KMS-11 (cell line): Measurements from ENCODE around the gene SYNE1.

Experiments
- H2AFZ ChIP-seq: fragments of 200-600 bp; sonication (generic); 2 replicates; pipeline ENCODE4 v1.6.1; 2016; ENCODE audit warnings: antibody characterized with exemption, mixed run types, low read depth
- H3K27ac ChIP-seq: fragments of 200-600 bp; sonication (generic); 2 replicates; pipeline ENCODE4 v1.6.1; 2016; ENCODE audit warnings: mild to moderate bottlenecking, mixed run types
- H3K27me3 ChIP-seq: fragments of 200-600 bp; sonication (generic); 2 replicates; pipeline ENCODE4 v1.6.1; 2017; ENCODE audit warnings: mild to moderate bottlenecking, low read depth, mixed run types, moderate library complexity; ENCODE audit not compliant: insufficient read depth
- H3K36me3 ChIP-seq: fragments of 200-600 bp; sonication (generic); 2 replicates; pipeline ENCODE4 v1.6.1; 2017; ENCODE audit warnings: mild to moderate bottlenecking, mixed run types; ENCODE audit not compliant: insufficient read depth
- H3K4me1 ChIP-seq: fragments of 200-600 bp; sonication (generic); 2 replicates; pipeline ENCODE4 v1.6.1; 2016; ENCODE audit warnings: mild to moderate bottlenecking, low read depth, mixed run types; ENCODE audit not compliant: poor library complexity, severe bottlenecking
- H3K4me2 ChIP-seq: fragments of 200-600 bp; sonication (generic); 2 replicates; pipeline ENCODE4 v1.7.0; 2016; ENCODE audit warnings: mild to moderate bottlenecking, mixed run types
- H3K4me3 ChIP-seq: fragments of 200-600 bp; sonication (generic); IDR thresholded peaks from 2 replicates; pipeline ENCODE4 v1.6.1; 2017; ENCODE audit warnings: low read depth, low read length, mixed read lengths; ENCODE audit not compliant: insufficient read depth
- H3K79me2 ChIP-seq: fragments of 200-600 bp; sonication (generic); 2 replicates; pipeline ENCODE4 v1.6.1; 2016; ENCODE audit warnings: low read depth, mixed run types; ENCODE audit not compliant: insufficient read depth
- H3K9ac ChIP-seq: fragments of 200-600 bp; sonication (generic); 2 replicates; pipeline ENCODE4 v1.6.1; 2016; ENCODE audit warnings: mild to moderate bottlenecking, mixed run types
- H4K20me1 ChIP-seq: fragments of 200-600 bp; sonication (generic); 2 replicates; pipeline ENCODE4 v1.6.1; 2016; ENCODE audit warnings: mild to moderate bottlenecking, mixed run types; ENCODE audit not compliant: insufficient read depth
- CTCF ChIP-seq: fragments of 200-600 bp; sonication (generic); conservative IDR thresholded peaks from 2 replicates; pipeline ENCODE4 v1.6.1; 2017; ENCODE audit warnings: low read depth, mild to moderate bottlenecking, antibody characterized with exemption, low read length, moderate library complexity, mixed read lengths

The SYNE1 gene

GRCh38 chr6:152271776-152272464, 365.2 kb downstream of the SYNE1 start:
- no peaks in the 10 kb centered on the region for H4K20me1 ChIP-seq
- H3K79me2 ChIP-seq, result no peaks in the 10 kb centered on the region
- no peaks in the 10 kb centered on the region for H3K27me3 ChIP-seq
- no peak overlapping the region for H3K9ac ChIP-seq
- H3K4me2 ChIP-seq, result no peak overlapping the region
- no peak overlapping the region for H3K27ac ChIP-seq
- peaks cover 6% of the 10 kb centered on the region for H3K4me1 ChIP-seq
- no peak overlapping the region for H3K4me3 ChIP-seq
- no peaks in the 10 kb centered on the region for H3K36me3 ChIP-seq
- no peak for TF ChIP-seq CTCF
- no peak overlapping the region for H2AFZ ChIP-seq

- Histone ChIP-seq H3K4me2 (no peak overlapping the region), H3K27me3 (no peaks in the 10 kb centered on the region), H3K27ac (no peak overlapping the region), H3K9ac (no peak overlapping the region), H2AFZ (no peak overlapping the region), H3K4me1 (peaks cover 6% of the 10 kb centered on the region), H3K4me3 (no peak overlapping the region), H3K36me3 (no peaks in the 10 kb centered on the region), H3K79me2 (no peaks in the 10 kb centered on the region), H4K20me1 (no peaks in the 10 kb centered on the region)
- TF ChIP-seq CTCF, result no peak
These were observed 366.7 kb downstream of the SYNE1 start for GRCh38 chr6:152270301-152270925.

- TF ChIP-seq CTCF, result no peak
- peaks cover 6% of the 10 kb centered on the region for H3K4me1 ChIP-seq
- no peak overlapping the region for H3K4me2 ChIP-seq
- H3K27me3 ChIP-seq, result no peaks in the 10 kb centered on the region
- H3K9ac ChIP-seq, result no peak overlapping the region
- H2AFZ ChIP-seq, result no peak overlapping the region
- no peak overlapping the region for H3K27ac ChIP-seq
- H4K20me1 ChIP-seq, result no peaks in the 10 kb centered on the region
- H3K79me2 ChIP-seq, result no peaks in the 10 kb centered on the region
- no peaks in the 10 kb centered on the region for H3K36me3 ChIP-seq
- H3K4me3 ChIP-seq, result no peak overlapping the region
These were observed 368.2 kb downstream of the SYNE1 start for GRCh38 chr6:152268846-152269442.

GRCh38 chr6:152267967-152268845, 369.0 kb downstream of the SYNE1 start:
- Histone ChIP-seq H3K9ac (no peak overlapping the region), H3K4me1 (peaks cover 6% of the 10 kb centered on the region), H4K20me1 (no peaks in the 10 kb centered on the region), H3K4me3 (no peak overlapping the region), H3K4me2 (no peak overlapping the region), H3K36me3 (no peaks in the 10 kb centered on the region), H2AFZ (no peak overlapping the region), H3K27me3 (no peaks in the 10 kb centered on the region), H3K79me2 (no peaks in the 10 kb centered on the region), H3K27ac (no peak overlapping the region)
- TF ChIP-seq CTCF, result peak; percentile 79
